Neutrophil (primary cell): ENCODE measurements around the gene ITGB5.

Source experiments
- H3K27ac ChIP-seq: fragments of 200-600 bp; sonication (generic); 2 replicates; pipeline ENCODE4 v1.5.1; 2016; ENCODE audit warnings: mild to moderate bottlenecking, moderate library complexity
- H3K27me3 ChIP-seq: fragments of 200-600 bp; sonication (generic); 2 replicates; pipeline ENCODE4 v1.6.0; 2016; ENCODE audit warnings: mild to moderate bottlenecking
- H3K36me3 ChIP-seq: fragments of 200-600 bp; sonication (generic); 2 replicates; pipeline ENCODE4 v1.5.1; 2017
- H3K4me1 ChIP-seq, 2 experiments: fragments of 200-600 bp in 1 of 2; sonication (generic) in 1 of 2; 1 replicate in 1 of 2; 2 replicates in 1 of 2; pipeline versions ENCODE4 v1.5.1 to v1.6.1; 2013 to 2016; ENCODE audit warnings: low read depth in 1 of 2, low read length in 1 of 2, mild to moderate bottlenecking in 1 of 2, moderate library complexity in 1 of 2; ENCODE audit not compliant: control insufficient read depth in 1 of 2, insufficient read depth in 1 of 2
- H3K4me3 ChIP-seq, 2 experiments: fragments of 200-600 bp in 1 of 2; sonication (generic) in 1 of 2; 1 replicate in 1 of 2; 2 replicates in 1 of 2; pipeline ENCODE4 v1.5.1; 2013 to 2016; ENCODE audit warnings: low read depth in 1 of 2, low read length in 1 of 2, mild to moderate bottlenecking in 1 of 2, moderate library complexity in 1 of 2
- H3K9me3 ChIP-seq: fragments of 200-600 bp; sonication (generic); 2 replicates; pipeline ENCODE4 v1.5.1; 2016
- TF ChIP-seq, protein P1 (sequence below): fragments of 200-600 bp; sonication (generic); IDR thresholded peaks from 2 replicates; pipeline ENCODE4 v1.5.1; 2016; ENCODE audit warnings: antibody characterized with exemption

Gene ITGB5

DNA sequence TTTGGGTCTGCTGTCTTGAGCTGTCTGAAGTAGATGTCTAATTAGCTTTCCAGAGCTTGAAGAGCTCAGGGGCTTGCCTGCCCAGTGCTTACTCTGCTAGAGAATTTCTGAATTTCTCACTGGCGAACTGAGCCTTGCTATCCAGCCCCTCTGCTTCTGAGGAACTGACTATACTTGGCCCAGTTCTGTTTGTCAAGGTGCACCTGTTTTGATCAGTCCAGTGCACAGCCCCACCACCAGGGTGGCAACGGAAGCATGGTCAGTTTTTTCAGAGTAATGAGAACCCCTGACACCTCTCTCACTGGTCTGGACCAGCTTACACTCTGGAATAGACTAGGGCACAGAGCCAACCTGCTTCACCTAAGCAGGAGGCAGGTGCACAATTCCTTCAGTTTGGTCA, 25.2 kb downstream of the ITGB5 start:
- H3K9me3 ChIP-seq = no peaks in the 10 kb centered on the region
- no peak overlapping the region for H3K4me3 ChIP-seq
- TF ChIP-seq, protein P1, sequence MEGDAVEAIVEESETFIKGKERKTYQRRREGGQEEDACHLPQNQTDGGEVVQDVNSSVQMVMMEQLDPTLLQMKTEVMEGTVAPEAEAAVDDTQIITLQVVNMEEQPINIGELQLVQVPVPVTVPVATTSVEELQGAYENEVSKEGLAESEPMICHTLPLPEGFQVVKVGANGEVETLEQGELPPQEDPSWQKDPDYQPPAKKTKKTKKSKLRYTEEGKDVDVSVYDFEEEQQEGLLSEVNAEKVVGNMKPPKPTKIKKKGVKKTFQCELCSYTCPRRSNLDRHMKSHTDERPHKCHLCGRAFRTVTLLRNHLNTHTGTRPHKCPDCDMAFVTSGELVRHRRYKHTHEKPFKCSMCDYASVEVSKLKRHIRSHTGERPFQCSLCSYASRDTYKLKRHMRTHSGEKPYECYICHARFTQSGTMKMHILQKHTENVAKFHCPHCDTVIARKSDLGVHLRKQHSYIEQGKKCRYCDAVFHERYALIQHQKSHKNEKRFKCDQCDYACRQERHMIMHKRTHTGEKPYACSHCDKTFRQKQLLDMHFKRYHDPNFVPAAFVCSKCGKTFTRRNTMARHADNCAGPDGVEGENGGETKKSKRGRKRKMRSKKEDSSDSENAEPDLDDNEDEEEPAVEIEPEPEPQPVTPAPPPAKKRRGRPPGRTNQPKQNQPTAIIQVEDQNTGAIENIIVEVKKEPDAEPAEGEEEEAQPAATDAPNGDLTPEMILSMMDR = no peak
- no peak overlapping the region for H3K27ac ChIP-seq
- H3K4me1 ChIP-seq = no peaks in the 10 kb centered on the region
- peaks cover 7% of the 10 kb centered on the region for H3K27me3 ChIP-seq
- no peaks in the 10 kb centered on the region for H3K36me3 ChIP-seq

DNA sequence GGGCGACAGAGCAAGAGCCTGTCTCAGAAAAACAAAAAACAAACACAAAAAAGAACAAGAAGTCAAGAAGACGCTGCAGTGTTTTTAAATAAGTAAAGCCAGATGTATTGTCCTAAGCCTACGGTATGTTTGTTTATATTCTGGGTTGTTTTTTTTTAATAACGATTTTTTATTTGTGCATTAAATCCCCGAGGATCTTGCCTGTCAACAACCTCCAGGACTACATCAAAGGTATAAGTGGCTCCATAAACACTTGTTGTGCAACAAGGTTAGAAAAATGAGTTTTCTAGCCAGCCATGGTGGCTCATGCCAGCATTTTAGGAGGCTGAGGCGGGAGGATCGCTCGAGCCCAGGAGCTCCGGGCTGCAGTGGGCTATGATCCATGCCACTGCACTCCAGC, 26.1 kb downstream of the ITGB5 start:
- TF ChIP-seq, protein P1 = no peak
- Histone ChIP-seq H3K36me3 (no peaks in the 10 kb centered on the region), H3K27me3 (peaks cover 7% of the 10 kb centered on the region), H3K4me3 (no peak overlapping the region), H3K27ac (no peak overlapping the region), H3K9me3 (no peaks in the 10 kb centered on the region), H3K4me1 (no peaks in the 10 kb centered on the region)

DNA sequence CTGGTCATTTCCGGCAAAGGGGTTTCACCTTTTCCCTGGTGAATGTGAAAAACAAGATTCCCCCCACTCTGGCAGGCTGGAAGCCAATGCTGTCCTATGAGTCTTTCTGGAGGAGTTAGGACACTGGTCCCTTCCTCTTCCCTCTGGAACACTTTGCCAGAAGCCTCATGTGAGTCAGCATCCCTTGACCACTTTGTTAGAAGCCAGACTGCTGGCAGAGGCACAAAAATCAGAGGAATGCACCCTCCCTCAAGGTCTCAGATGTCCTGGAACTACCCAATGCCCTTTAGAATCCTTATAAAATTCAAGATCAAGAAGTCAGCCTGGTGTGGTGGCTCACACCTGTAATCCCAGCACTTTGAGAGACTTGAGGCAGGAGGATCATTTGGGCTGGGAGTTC, 26.6 kb downstream of the ITGB5 start:
- no peaks in the 10 kb centered on the region for H3K9me3 ChIP-seq
- H3K36me3 ChIP-seq = no peaks in the 10 kb centered on the region
- peaks cover 7% of the 10 kb centered on the region for H3K27me3 ChIP-seq
- no peak overlapping the region for H3K27ac ChIP-seq
- no peak overlapping the region for H3K4me3 ChIP-seq
- no peaks in the 10 kb centered on the region for H3K4me1 ChIP-seq
- TF ChIP-seq, protein P1 = no peak

DNA sequence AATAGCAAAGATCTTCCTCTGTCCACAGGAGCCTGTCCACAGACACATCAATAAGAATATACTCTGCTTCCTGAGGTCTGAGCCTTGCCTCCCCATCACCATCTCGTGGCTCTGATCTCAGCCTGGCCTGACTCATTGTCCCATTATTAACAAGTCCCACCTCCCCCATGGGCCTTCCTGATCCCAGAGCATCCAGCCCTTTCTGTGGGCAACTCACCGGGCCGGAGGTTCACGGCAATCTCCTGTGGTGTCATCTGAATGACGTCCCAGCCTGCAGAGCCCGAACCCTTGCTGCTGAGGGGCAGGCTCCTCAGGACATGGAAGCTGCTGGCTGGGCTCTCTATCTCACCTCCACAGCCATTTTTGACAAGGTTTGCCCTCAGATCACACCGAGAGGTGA, 28.1 kb downstream of the ITGB5 start:
- Histone ChIP-seq H3K4me3 (no peak overlapping the region), H3K27me3 (peaks cover 7% of the 10 kb centered on the region), H3K27ac (no peak overlapping the region), H3K36me3 (no peaks in the 10 kb centered on the region), H3K9me3 (no peaks in the 10 kb centered on the region), H3K4me1 (no peaks in the 10 kb centered on the region)
- TF ChIP-seq, protein P1 = no peak

DNA sequence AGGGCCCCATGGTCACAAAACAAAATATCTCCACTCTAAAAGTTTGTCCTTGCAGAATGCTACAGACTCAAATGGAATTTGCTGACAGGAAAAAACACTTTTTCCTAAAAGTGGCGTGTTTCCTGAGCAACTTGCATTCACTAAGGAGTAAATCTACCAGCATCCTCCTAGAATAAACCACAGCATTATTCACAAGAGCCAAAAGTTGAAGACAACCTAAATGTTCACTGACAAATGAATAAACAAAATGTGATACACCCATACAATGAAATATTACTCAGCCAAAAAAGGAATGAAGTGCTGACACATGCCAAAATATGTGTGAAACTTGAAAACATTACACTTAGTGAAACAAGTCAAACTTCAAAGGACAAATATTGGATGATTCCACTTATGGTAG, 28.9 kb downstream of the ITGB5 start:
- Histone ChIP-seq H3K36me3 (no peaks in the 10 kb centered on the region), H3K4me1 (no peaks in the 10 kb centered on the region), H3K4me3 (no peak overlapping the region), H3K27ac (no peak overlapping the region), H3K9me3 (no peaks in the 10 kb centered on the region), H3K27me3 (peaks cover 7% of the 10 kb centered on the region)
- TF ChIP-seq, protein P1 = no peak

DNA sequence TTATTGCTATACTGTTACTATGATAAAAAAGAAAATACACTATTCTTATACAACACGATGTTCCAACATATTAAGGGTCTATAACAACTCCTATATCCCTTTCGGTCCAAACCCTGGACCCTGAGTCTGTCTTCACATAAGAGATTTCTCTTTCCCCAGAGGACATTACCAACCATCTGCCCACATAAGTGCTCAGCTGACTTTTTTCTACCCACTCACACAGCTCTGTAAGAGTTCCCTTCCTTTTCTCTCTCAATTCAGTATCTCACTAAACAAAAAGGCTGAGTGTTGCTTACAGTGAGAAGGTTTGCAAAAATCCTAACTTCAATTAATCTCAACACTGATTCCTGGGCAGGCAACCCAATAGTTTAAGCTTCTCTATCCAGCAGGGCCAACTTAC, 30.5 kb downstream of the ITGB5 start:
- TF ChIP-seq, protein P1 = no peak
- H3K4me1 ChIP-seq = no peaks in the 10 kb centered on the region
- H3K4me3 ChIP-seq = no peak overlapping the region
- H3K27me3 ChIP-seq = peaks cover 7% of the 10 kb centered on the region
- H3K36me3 ChIP-seq = no peaks in the 10 kb centered on the region
- H3K27ac ChIP-seq = no peak overlapping the region
- H3K9me3 ChIP-seq = no peaks in the 10 kb centered on the region
